ENCODE measurements around the gene IRAK2. TPM values are rescaled to one million over a fixed set of nuclear protein-coding genes. Genes with fewer than 3 reads are reported as not detected.

Gene IRAK2
- total RNA-seq, 2 donors from 2014 or later, result 0.26 to 0.40 TPM

- no peak for TF ChIP-seq CTCF (conservative IDR thresholded peaks at IDR 0.05)
- Mint-ChIP-seq H3K4me1 (peaks cover 7% of the 10 kb centered on the region), H3K9me3 (no peaks in the 10 kb centered on the region), H3K27me3 (ENCODE audit: insufficient read depth) (no peaks in the 10 kb centered on the region), H3K27ac (no peak overlapping the region), H3K4me3 (no peak overlapping the region), H3K36me3 (ENCODE audit: low read depth) (peaks cover 33% of the 10 kb centered on the region)
- Histone ChIP-seq H3K9ac (ENCODE audit: extremely low read depth, low read length, poor library complexity, severe bottlenecking) (no peak overlapping the region), H3K36me3 (ENCODE audit: control insufficient read depth, insufficient read depth, low read length) (peaks cover 35% of the 10 kb centered on the region), H3K27ac (ENCODE audit: low read depth, low read length) (no peak overlapping the region), H3K4me3 (ENCODE audit: low read length) (no peak overlapping the region), H3K27me3 (ENCODE audit: control insufficient read depth, insufficient read depth, low read length, poor library complexity, severe bottlenecking) (no peaks in the 10 kb centered on the region), H3K9me3 (ENCODE audit: control insufficient read depth, low read length) (no peaks in the 10 kb centered on the region), H3K4me1 (ENCODE audit: control insufficient read depth, insufficient read depth, low read length) (no peaks in the 10 kb centered on the region)
- DNase-seq, result no peak
- WGBS, 2 experiments (ENCODE audit: insufficient coverage in 1 of 2, insufficient read length in 1 of 2), result 100% methylated on average over 1 of the region's 1 CpG; no CpG with 5 or more reads in 1 of the 2 experiments
These were observed 113.8 kb downstream of the IRAK2 start for GRCh38 chr3:10278501-10278900.

GRCh38 chr3:10279384-10280176 lies 114.9 kb downstream of the IRAK2 start:
- H3K4me1 ChIP-seq (ENCODE audit: control insufficient read depth, insufficient read depth, low read length), result no peaks in the 10 kb centered on the region
- no peaks in the 10 kb centered on the region for H3K9me3 Mint-ChIP-seq
- H3K27ac Mint-ChIP-seq, result no peak overlapping the region
- WGBS, 2 experiments (ENCODE audit: insufficient coverage in 1 of 2, insufficient read length in 1 of 2), result 92 to 97% methylated on average over 12 to 13 of the region's 13 CpGs
- H3K9me3 ChIP-seq (ENCODE audit: control insufficient read depth, low read length), result no peaks in the 10 kb centered on the region
- no peaks in the 10 kb centered on the region for H3K27me3 Mint-ChIP-seq (ENCODE audit: insufficient read depth)
- peaks cover 42% of the 10 kb centered on the region for H3K36me3 ChIP-seq (ENCODE audit: control insufficient read depth, insufficient read depth, low read length)
- DNase-seq, result no peak
- H3K27ac ChIP-seq (ENCODE audit: low read depth, low read length), result no peak overlapping the region
- H3K27me3 ChIP-seq (ENCODE audit: control insufficient read depth, insufficient read depth, low read length, poor library complexity, severe bottlenecking), result no peaks in the 10 kb centered on the region
- TF ChIP-seq CTCF (conservative IDR thresholded peaks at IDR 0.05), result no peak
- no peak overlapping the region for H3K9ac ChIP-seq (ENCODE audit: extremely low read depth, low read length, poor library complexity, severe bottlenecking)
- no peak overlapping the region for H3K4me3 ChIP-seq (ENCODE audit: low read length)
- H3K36me3 Mint-ChIP-seq (ENCODE audit: low read depth), result peaks cover 36% of the 10 kb centered on the region
- no peak overlapping the region for H3K4me3 Mint-ChIP-seq
- H3K4me1 Mint-ChIP-seq, result peaks cover 5% of the 10 kb centered on the region

- peak; percentile 62 for TF ChIP-seq CTCF (conservative IDR thresholded peaks at IDR 0.05)
- Mint-ChIP-seq H3K9me3 (no peaks in the 10 kb centered on the region), H3K4me1 (peaks cover 11% of the 10 kb centered on the region), H3K36me3 (ENCODE audit: low read depth) (peaks cover 36% of the 10 kb centered on the region), H3K27me3 (ENCODE audit: insufficient read depth) (no peaks in the 10 kb centered on the region), H3K4me3 (no peak overlapping the region), H3K27ac (no peak overlapping the region)
- Histone ChIP-seq H3K36me3 (ENCODE audit: control insufficient read depth, insufficient read depth, low read length) (peaks cover 45% of the 10 kb centered on the region), H3K27ac (ENCODE audit: low read depth, low read length) (no peak overlapping the region), H3K4me3 (ENCODE audit: low read length) (no peak overlapping the region), H3K4me1 (ENCODE audit: control insufficient read depth, insufficient read depth, low read length) (no peaks in the 10 kb centered on the region), H3K9ac (ENCODE audit: extremely low read depth, low read length, poor library complexity, severe bottlenecking) (no peak overlapping the region), H3K27me3 (ENCODE audit: control insufficient read depth, insufficient read depth, low read length, poor library complexity, severe bottlenecking) (no peaks in the 10 kb centered on the region), H3K9me3 (ENCODE audit: control insufficient read depth, low read length) (no peaks in the 10 kb centered on the region)
- WGBS, 2 experiments (ENCODE audit: insufficient coverage in 1 of 2, insufficient read length in 1 of 2), result 83 to 92% methylated on average over 2 to 5 of the region's 5 CpGs
- peak; percentile 63 for DNase-seq
These were observed 115.4 kb downstream of the IRAK2 start for GRCh38 chr3:10280177-10280529.

Measured in endodermal cell (in vitro differentiated cells).